Measurements from ENCODE around the gene PNPLA7. TPM values are rescaled to one million over a fixed set of nuclear protein-coding genes. Genes with fewer than 3 reads are reported as not detected.

Gene PNPLA7
- total RNA-seq, 1 experiment from 2014 or later: 1.8 TPM

DNA sequence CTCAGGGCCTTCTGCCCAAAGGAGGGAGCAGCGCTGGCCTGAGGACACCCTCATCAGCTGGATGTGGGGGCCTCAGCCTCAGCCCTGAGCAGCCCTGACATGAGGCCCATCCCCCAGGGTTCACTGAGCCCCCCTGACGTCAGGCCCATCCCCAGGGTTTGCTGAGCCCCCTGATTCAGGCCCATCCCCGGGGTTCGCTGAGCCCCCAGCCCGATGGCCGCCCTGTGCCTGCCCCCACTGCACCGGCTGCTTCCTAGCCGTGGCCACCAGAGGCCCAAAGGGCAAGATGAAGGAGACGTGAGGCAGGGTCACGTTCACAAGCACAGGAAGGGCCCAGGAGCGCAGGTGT lies 71.6 kb downstream of the PNPLA7 start:
- Histone ChIP-seq H3K9me3 (ENCODE audit: control insufficient read depth in 1 of 2, insufficient read depth in 1 of 2, low read depth in 1 of 2, low read length in 2 of 2) (peaks cover 4 to 11% of the 10 kb centered on the region in 2 experiments; a peak in 3 of 4 replicates), H3K4me2 (ENCODE audit: low read length) (no peak overlapping the region), H3K9ac (ENCODE audit: low read length) (no peak overlapping the region), H4K20me1 (ENCODE audit: insufficient read depth) (no peaks in the 10 kb centered on the region), H3K9me2 (ENCODE audit: insufficient read depth) (no peaks in the 10 kb centered on the region), H3K36me3 (ENCODE audit: control insufficient read depth in 1 of 2, insufficient read depth in 2 of 2, low read length in 2 of 2) (no peaks in the 10 kb centered on the region), H3K27ac (ENCODE audit: low read depth, low read length) (no peak overlapping the region), H3K79me2 (ENCODE audit: insufficient read depth, low read length) (no peaks in the 10 kb centered on the region), H3K4me3 (replicated peaks in 1 of 2; ENCODE audit: low read depth in 1 of 2, low read length in 2 of 2) (no peak overlapping the region), H3K4me1 (ENCODE audit: control insufficient read depth in 1 of 2, insufficient read depth in 2 of 2, low read length in 2 of 2) (peaks cover 0 to 6% of the 10 kb centered on the region in 2 experiments; a peak in 1 of 4 replicates), H3K27me3 (ENCODE audit: insufficient read depth, low read length) (no peaks in the 10 kb centered on the region), H2AFZ (ENCODE audit: low read depth, low read length, poor library complexity, severe bottlenecking) (no peak overlapping the region)
- ChIA-PET POLR2A (interaction anchor here (0.6 kb wide), 1 partner anchor 206 kb away, joined by 4 read pairs; no protein-coding TSS in a partner anchor), CTCF (no interaction called here), RAD21 (ENCODE audit: low non-redundant PET in 1 of 2, low total read pairs in 2 of 2, uncharacterized antibody in 2 of 2, unreplicated experiment in 2 of 2) (no interaction called here)
- TF ChIP-seq, protein P1, sequence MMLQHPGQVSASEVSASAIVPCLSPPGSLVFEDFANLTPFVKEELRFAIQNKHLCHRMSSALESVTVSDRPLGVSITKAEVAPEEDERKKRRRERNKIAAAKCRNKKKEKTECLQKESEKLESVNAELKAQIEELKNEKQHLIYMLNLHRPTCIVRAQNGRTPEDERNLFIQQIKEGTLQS (IDR thresholded peaks at IDR 0.05): no peak
- TF ChIP-seq RAD21 (IDR thresholded peaks at IDR 0.05; ENCODE audit: low read depth): no peak
- BruUV-seq (replicated peaks): no TSS peak
- intact Hi-C loops (cut with micrococcal nuclease): no loop called here
- DNase-seq (ENCODE audit: low read depth, low spot score) (no peak), ATAC-seq (no peak)

- Histone ChIP-seq H2AFZ (ENCODE audit: low read depth, low read length, poor library complexity, severe bottlenecking) (no peak overlapping the region), H3K4me3 (replicated peaks in 1 of 2; ENCODE audit: low read depth in 1 of 2, low read length in 2 of 2) (no peak overlapping the region), H4K20me1 (ENCODE audit: insufficient read depth) (no peaks in the 10 kb centered on the region), H3K79me2 (ENCODE audit: insufficient read depth, low read length) (no peaks in the 10 kb centered on the region), H3K9me2 (ENCODE audit: insufficient read depth) (no peaks in the 10 kb centered on the region), H3K9ac (ENCODE audit: low read length) (no peak overlapping the region), H3K27me3 (ENCODE audit: insufficient read depth, low read length) (no peaks in the 10 kb centered on the region), H3K27ac (ENCODE audit: low read depth, low read length) (no peak overlapping the region), H3K4me2 (ENCODE audit: low read length) (no peak overlapping the region), H3K4me1 (ENCODE audit: control insufficient read depth in 1 of 2, insufficient read depth in 2 of 2, low read length in 2 of 2) (peaks cover 0 to 6% of the 10 kb centered on the region in 2 experiments; a peak in 1 of 4 replicates), H3K9me3 (ENCODE audit: control insufficient read depth in 1 of 2, insufficient read depth in 1 of 2, low read depth in 1 of 2, low read length in 2 of 2) (peaks cover 7 to 11% of the 10 kb centered on the region in 2 experiments; a peak in 3 of 4 replicates), H3K36me3 (ENCODE audit: control insufficient read depth in 1 of 2, insufficient read depth in 2 of 2, low read length in 2 of 2) (no peaks in the 10 kb centered on the region)
- DNase-seq (ENCODE audit: low read depth, low spot score): no peak
- POLR2A ChIA-PET: no interaction called here
- no peak for ATAC-seq
- CTCF ChIA-PET: no interaction called here
- BruUV-seq (replicated peaks): no TSS peak
- TF ChIP-seq CBX3 (IDR thresholded peaks at IDR 0.05; ENCODE audit: low read depth): no peak
- intact Hi-C loops (cut with micrococcal nuclease): no loop called here
- RAD21 ChIA-PET (ENCODE audit: low non-redundant PET in 1 of 2, low total read pairs in 2 of 2, uncharacterized antibody in 2 of 2, unreplicated experiment in 2 of 2): no interaction called here
These were observed 72.2 kb downstream of the PNPLA7 start for GRCh38 chr9:137477778-137478612.
